Left lung (tissue), 10 donors: ENCODE data around the gene SMAP2. TPM values are rescaled to one million over a fixed set of nuclear protein-coding genes. Genes with fewer than 3 reads are reported as not detected.
A peak's percentile ranks its signal among the peaks of the same experiment; 100 is the strongest.

Experiments used
- ATAC-seq: fragments of 200-7000 bp; cut with Tn5 transposase; one replicate; pipeline ENCODE4 v1.9.1; 2020; ENCODE audit warnings: moderate library complexity
- DNase-seq, 4 donors: peaks; one replicate each; pipeline ENCODE4 v3.0.0-alpha.2; 2013 to 2020
- H3K27ac ChIP-seq, 2 donors: fragments of 200-600 bp; sonication (generic) in 1 of 2; one replicate each; pipeline versions ENCODE4 v1.5.0 to v1.8.0; 2020 to 2021
- H3K27me3 ChIP-seq, 2 donors: fragments of 200-600 bp; sonication (generic) in 1 of 2; one replicate each; pipeline versions ENCODE4 v1.5.0 to v1.8.0; 2020 to 2021
- H3K36me3 ChIP-seq, 2 donors: fragments of 200-600 bp; sonication (generic) in 1 of 2; one replicate each; pipeline versions ENCODE4 v1.5.0 to v1.8.0; 2020 to 2021
- H3K4me1 ChIP-seq, 2 donors: fragments of 200-600 bp; one replicate each; pipeline ENCODE4 v1.8.0; 2021
- H3K4me3 ChIP-seq, 2 donors: fragments of 200-600 bp; sonication (generic) in 1 of 2; one replicate each; pipeline versions ENCODE4 v1.5.0 to v1.8.0; 2020 to 2021; ENCODE audit warnings: mild to moderate bottlenecking in 1 of 2
- H3K9me3 ChIP-seq, 2 donors: fragments of 200-600 bp; sonication (generic) in 1 of 2; one replicate each; pipeline versions ENCODE4 v1.5.0 to v1.8.0; 2020 to 2021
- CTCF ChIP-seq, 2 donors: fragments of 200-600 bp; sonication (generic) in 1 of 2; IDR thresholded peaks; one replicate each; pipeline versions ENCODE4 v1.5.0 to v1.8.0; 2021; ENCODE audit warnings: antibody characterized with exemption in 2 of 2
- intact Hi-C, 2 donors: fragments of 100-400 bp; cut with DNase I; formaldehyde crosslinking; loops; one replicate each; pipeline versions ENCODE4 v1.11.2 to v1.14.2; 2022
- polyA plus RNA-seq, 6 donors: library from polyadenylated mRNA; unstranded; fragments of 120-200 nt; gene quantifications; one replicate each; pipeline ENCODE4 v1.2.1, GENCODE V29; 2013; ENCODE audit not compliant: insufficient read length in 6 of 6
- total RNA-seq, 2 donors: library from RNA; stranded (reverse); fragmentation: NEBNext Ultra II Directional; extraction: Animal tissue kit (Norgen Biotek cat#: 25700); gene quantifications; one replicate each; pipeline ENCODE4 v1.2.1, GENCODE V29; 2021
- donor health status: DM: no; HTN: yes; CAD: no.
- donor health status: DM: no; HTN: no; CAD: no.

SMAP2 gene
- total and polyA plus RNA-seq, 8 donors, result 22.1 to 77.3 (median 24.8) TPM

- peak; percentile 34 for ATAC-seq
- TF ChIP-seq CTCF (IDR thresholded peaks at IDR 0.05), result no peak
- intact Hi-C loops, result no loop called here
- Histone ChIP-seq H3K4me1 (peaks cover 15 to 100% of the 10 kb centered on the region in 2 donors), H3K36me3 (no peaks in the 10 kb centered on the region), H3K27me3 (no peaks in the 10 kb centered on the region), H3K27ac (peak overlapping the region; percentile 68 to 95), H3K4me3 (no peak overlapping the region), H3K9me3 (no peaks in the 10 kb centered on the region)
- DNase-seq, result no peak
Observed at GRCh38 chr1:40394491-40395172, 21.1 kb downstream of the SMAP2 start.

GRCh38 chr1:40395190-40396175 lies 22.0 kb downstream of the SMAP2 start:
- Histone ChIP-seq H3K4me3 (no peak overlapping the region), H3K27ac (peak overlapping the region; percentile 37 to 95), H3K27me3 (no peaks in the 10 kb centered on the region), H3K9me3 (no peaks in the 10 kb centered on the region), H3K4me1 (peaks cover 13 to 99% of the 10 kb centered on the region in 2 donors), H3K36me3 (no peaks in the 10 kb centered on the region)
- DNase-seq, result no peak
- TF ChIP-seq CTCF (IDR thresholded peaks at IDR 0.05), result no peak
- ATAC-seq, result no peak
- intact Hi-C loops, result no loop called here

GRCh38 chr1:40396420-40396819 lies 22.9 kb downstream of the SMAP2 start:
- Histone ChIP-seq H3K9me3 (no peaks in the 10 kb centered on the region), H3K27ac (peak overlapping the region; percentile 37 to 95), H3K4me3 (no peak overlapping the region), H3K36me3 (no peaks in the 10 kb centered on the region), H3K27me3 (no peaks in the 10 kb centered on the region), H3K4me1 (peaks cover 13 to 96% of the 10 kb centered on the region in 2 donors)
- DNase-seq, result no peak
- no peak for TF ChIP-seq CTCF (IDR thresholded peaks at IDR 0.05)
- intact Hi-C loops, result no loop called here
- no peak for ATAC-seq

- H3K9me3 ChIP-seq, result no peaks in the 10 kb centered on the region
- no peak for TF ChIP-seq CTCF (IDR thresholded peaks at IDR 0.05)
- ATAC-seq, result no peak
- peaks cover 7 to 96% of the 10 kb centered on the region in 2 donors for H3K4me1 ChIP-seq
- H3K36me3 ChIP-seq, result no peaks in the 10 kb centered on the region
- H3K27me3 ChIP-seq, result no peaks in the 10 kb centered on the region
- intact Hi-C loops, result no loop called here
- DNase-seq, result no peak
- no peak overlapping the region for H3K4me3 ChIP-seq
- H3K27ac ChIP-seq, result peak overlapping the region in 1 of 2 donors; percentile 95
Observed at GRCh38 chr1:40397258-40397657, 23.7 kb downstream of the SMAP2 start.
